HCT116 (cell line): ENCODE measurements around the gene SEMA6A.

Experiments used
- EGR1 ChIP-seq: IDR thresholded peaks from 2 replicates; pipeline ENCODE4 v1.6.1; 2012; ENCODE audit warnings: low read depth
- EZH2 ChIP-seq: fragments of 200-600 bp; sonication (generic); IDR thresholded peaks from 2 replicates; pipeline ENCODE4 v1.6.1; 2017; ENCODE audit warnings: antibody characterized with exemption, mixed run types
- EZH2phosphoT487 ChIP-seq: fragments of 200-600 bp; IDR thresholded peaks from 2 replicates; pipeline ENCODE4 v1.6.1; 2018; ENCODE audit warnings: antibody characterized with exemption, borderline replicate concordance
- POLR2A ChIP-seq: IDR thresholded peaks from 2 replicates; pipeline ENCODE4 v1.7.0; 2011; ENCODE audit warnings: borderline replicate concordance; ENCODE audit not compliant: insufficient read depth, insufficient read length; ENCODE audit errors: extremely low read depth
- POLR2AphosphoS5 ChIP-seq: IDR thresholded peaks from 2 replicates; pipeline ENCODE4 v1.6.1; 2011; ENCODE audit warnings: mild to moderate bottlenecking, low read depth, low read length, moderate library complexity
- SP1 ChIP-seq: IDR thresholded peaks from 2 replicates; pipeline ENCODE4 v1.6.1; 2012; ENCODE audit warnings: low read depth
- SRF ChIP-seq: IDR thresholded peaks from 2 replicates; pipeline ENCODE4 v1.6.1; 2012; ENCODE audit warnings: low read depth
- TF ChIP-seq, protein P1 (sequence below), 3 experiments: fragments of 200-600 bp in 1 of 3; sonication (generic) in 1 of 3; IDR thresholded peaks in 2 of 3; conservative IDR thresholded peaks in 1 of 3; 2 replicates each; pipeline ENCODE4 v1.5.1; 2012 to 2017; ENCODE audit warnings: low read depth in 2 of 3, low read length in 2 of 3, antibody characterized with exemption in 1 of 3, borderline replicate concordance in 1 of 3, control low read depth in 1 of 3, mild to moderate bottlenecking in 1 of 3, mixed read lengths in 1 of 3, mixed run types in 1 of 3, moderate library complexity in 1 of 3; ENCODE audit not compliant: insufficient read depth in 1 of 3
- TF ChIP-seq, protein P2 (sequence below): IDR thresholded peaks from 2 replicates; pipeline ENCODE4 v1.6.1; 2012
- TF ChIP-seq, protein P3 (sequence below): IDR thresholded peaks from 2 replicates; pipeline ENCODE4 v1.6.1; 2012; ENCODE audit warnings: low read depth

DNA sequence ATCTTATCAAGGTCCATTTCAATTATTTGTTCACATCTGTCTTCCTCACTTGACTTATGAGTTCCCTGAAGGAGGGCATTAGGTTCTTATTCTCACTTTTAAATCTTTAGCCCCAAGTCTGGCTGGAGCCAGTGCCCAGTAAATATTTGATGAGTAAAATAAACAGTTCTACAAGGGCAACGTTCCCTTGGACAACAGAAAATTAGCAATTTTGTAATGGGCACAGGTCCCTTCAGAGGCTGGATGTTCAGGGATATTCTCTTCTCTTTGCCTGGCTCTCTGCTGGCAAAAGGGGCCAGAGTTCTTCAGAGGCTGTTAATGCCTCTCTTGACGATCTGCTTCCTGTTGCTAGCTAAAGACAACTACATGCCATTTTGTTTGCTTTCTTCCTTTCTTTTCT, 149.7 kb downstream of the SEMA6A start:
- TF ChIP-seq, protein P1, sequence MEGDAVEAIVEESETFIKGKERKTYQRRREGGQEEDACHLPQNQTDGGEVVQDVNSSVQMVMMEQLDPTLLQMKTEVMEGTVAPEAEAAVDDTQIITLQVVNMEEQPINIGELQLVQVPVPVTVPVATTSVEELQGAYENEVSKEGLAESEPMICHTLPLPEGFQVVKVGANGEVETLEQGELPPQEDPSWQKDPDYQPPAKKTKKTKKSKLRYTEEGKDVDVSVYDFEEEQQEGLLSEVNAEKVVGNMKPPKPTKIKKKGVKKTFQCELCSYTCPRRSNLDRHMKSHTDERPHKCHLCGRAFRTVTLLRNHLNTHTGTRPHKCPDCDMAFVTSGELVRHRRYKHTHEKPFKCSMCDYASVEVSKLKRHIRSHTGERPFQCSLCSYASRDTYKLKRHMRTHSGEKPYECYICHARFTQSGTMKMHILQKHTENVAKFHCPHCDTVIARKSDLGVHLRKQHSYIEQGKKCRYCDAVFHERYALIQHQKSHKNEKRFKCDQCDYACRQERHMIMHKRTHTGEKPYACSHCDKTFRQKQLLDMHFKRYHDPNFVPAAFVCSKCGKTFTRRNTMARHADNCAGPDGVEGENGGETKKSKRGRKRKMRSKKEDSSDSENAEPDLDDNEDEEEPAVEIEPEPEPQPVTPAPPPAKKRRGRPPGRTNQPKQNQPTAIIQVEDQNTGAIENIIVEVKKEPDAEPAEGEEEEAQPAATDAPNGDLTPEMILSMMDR (IDR thresholded peaks at IDR 0.05 in 2 of 3, conservative IDR thresholded peaks at IDR 0.05 in 1 of 3; ENCODE audit: borderline replicate concordance in 1 of 3, insufficient read depth in 1 of 3, low read depth in 2 of 3, low read length in 2 of 3), result no peak
- no peak for TF ChIP-seq SRF
- no peak for TF ChIP-seq POLR2AphosphoS5
- TF ChIP-seq EZH2, result no peak
- TF ChIP-seq POLR2A, result no peak
- no peak for TF ChIP-seq SP1
- TF ChIP-seq, protein P2, sequence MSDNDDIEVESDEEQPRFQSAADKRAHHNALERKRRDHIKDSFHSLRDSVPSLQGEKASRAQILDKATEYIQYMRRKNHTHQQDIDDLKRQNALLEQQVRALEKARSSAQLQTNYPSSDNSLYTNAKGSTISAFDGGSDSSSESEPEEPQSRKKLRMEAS, result no peak
- no peak for TF ChIP-seq EZH2phosphoT487
- TF ChIP-seq EGR1, result no peak
- TF ChIP-seq, protein P3, sequence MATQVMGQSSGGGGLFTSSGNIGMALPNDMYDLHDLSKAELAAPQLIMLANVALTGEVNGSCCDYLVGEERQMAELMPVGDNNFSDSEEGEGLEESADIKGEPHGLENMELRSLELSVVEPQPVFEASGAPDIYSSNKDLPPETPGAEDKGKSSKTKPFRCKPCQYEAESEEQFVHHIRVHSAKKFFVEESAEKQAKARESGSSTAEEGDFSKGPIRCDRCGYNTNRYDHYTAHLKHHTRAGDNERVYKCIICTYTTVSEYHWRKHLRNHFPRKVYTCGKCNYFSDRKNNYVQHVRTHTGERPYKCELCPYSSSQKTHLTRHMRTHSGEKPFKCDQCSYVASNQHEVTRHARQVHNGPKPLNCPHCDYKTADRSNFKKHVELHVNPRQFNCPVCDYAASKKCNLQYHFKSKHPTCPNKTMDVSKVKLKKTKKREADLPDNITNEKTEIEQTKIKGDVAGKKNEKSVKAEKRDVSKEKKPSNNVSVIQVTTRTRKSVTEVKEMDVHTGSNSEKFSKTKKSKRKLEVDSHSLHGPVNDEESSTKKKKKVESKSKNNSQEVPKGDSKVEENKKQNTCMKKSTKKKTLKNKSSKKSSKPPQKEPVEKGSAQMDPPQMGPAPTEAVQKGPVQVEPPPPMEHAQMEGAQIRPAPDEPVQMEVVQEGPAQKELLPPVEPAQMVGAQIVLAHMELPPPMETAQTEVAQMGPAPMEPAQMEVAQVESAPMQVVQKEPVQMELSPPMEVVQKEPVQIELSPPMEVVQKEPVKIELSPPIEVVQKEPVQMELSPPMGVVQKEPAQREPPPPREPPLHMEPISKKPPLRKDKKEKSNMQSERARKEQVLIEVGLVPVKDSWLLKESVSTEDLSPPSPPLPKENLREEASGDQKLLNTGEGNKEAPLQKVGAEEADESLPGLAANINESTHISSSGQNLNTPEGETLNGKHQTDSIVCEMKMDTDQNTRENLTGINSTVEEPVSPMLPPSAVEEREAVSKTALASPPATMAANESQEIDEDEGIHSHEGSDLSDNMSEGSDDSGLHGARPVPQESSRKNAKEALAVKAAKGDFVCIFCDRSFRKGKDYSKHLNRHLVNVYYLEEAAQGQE, result no peak
